ENCODE results near the gene RBM44.
"Not testable (repeated sequence)": the region's sequence is repeated elsewhere in the genome, so short reads cannot be mapped to it uniquely, and the experiment has no call there.

The RBM44 gene

DNA sequence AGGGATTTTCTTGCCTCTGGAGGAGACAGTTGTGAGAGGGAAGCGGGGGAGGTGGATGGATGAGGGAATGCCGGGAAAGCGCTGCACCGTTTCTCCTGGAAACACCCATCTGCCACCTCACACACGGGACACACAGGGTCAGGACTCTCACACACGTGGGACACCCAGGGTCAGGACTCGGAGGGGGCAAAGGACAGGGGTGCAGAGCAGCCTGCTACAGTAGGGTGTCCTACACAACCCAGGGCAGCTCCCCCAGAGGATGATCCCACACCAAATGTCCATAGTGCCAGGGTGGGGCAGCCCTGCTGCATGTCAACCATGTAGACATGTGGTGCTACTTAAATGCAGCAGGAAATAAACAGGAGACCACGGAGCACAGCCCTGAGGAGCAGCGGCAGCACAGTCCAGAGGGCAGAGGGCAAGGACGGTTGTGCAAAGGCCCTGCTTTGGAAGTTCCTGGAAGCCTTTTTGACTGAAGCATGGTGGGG, 65.9 kb downstream of the RBM44 start:
- no peak overlapping the region for H3K27ac ChIP-seq (ENCODE audit: insufficient read depth in 1 of 2, low read depth in 1 of 2, low read length in 2 of 2, poor library complexity in 1 of 2, severe bottlenecking in 2 of 2)
- no peaks in the 10 kb centered on the region for H3K36me3 ChIP-seq (ENCODE audit: control insufficient read depth in 4 of 4, insufficient read depth in 4 of 4, low read length in 3 of 4)
- no peaks in the 10 kb centered on the region for H3K9me3 ChIP-seq (ENCODE audit: control extremely low read depth in 1 of 5, control insufficient read depth in 4 of 5, insufficient read depth in 2 of 5, low read depth in 1 of 5, low read length in 4 of 5)
- DNase-seq = no peak
- CTCF ChIA-PET = interaction anchor here (1.1 to 1.2 kb wide), 2 partner anchors 59 to 106 kb away, joined by 3 read pairs; no protein-coding TSS in a partner anchor
- H3K4me1 ChIP-seq (ENCODE audit: control extremely low read depth in 1 of 4, control insufficient read depth in 4 of 4, insufficient read depth in 4 of 4, low read length in 3 of 4) = peaks cover 0 to 28% (median 18%) of the 10 kb centered on the region in 4 experiments
- peaks cover 0 to 11% (median 8%) of the 10 kb centered on the region in 5 experiments for H3K27me3 ChIP-seq (replicated peaks in 2 of 5; ENCODE audit: control insufficient read depth in 4 of 5, insufficient read depth in 5 of 5, low read length in 4 of 5)
- POLR2A ChIA-PET = no interaction called here
- WGBS (ENCODE audit: insufficient coverage) = 94% methylated on average over 5 of the region's 10 CpGs
- H3K4me3 ChIP-seq (ENCODE audit: control insufficient read depth in 1 of 7, extremely low read depth in 1 of 7, insufficient read depth in 4 of 7, low read depth in 2 of 7, low read length in 6 of 7) = no peak overlapping the region

DNA sequence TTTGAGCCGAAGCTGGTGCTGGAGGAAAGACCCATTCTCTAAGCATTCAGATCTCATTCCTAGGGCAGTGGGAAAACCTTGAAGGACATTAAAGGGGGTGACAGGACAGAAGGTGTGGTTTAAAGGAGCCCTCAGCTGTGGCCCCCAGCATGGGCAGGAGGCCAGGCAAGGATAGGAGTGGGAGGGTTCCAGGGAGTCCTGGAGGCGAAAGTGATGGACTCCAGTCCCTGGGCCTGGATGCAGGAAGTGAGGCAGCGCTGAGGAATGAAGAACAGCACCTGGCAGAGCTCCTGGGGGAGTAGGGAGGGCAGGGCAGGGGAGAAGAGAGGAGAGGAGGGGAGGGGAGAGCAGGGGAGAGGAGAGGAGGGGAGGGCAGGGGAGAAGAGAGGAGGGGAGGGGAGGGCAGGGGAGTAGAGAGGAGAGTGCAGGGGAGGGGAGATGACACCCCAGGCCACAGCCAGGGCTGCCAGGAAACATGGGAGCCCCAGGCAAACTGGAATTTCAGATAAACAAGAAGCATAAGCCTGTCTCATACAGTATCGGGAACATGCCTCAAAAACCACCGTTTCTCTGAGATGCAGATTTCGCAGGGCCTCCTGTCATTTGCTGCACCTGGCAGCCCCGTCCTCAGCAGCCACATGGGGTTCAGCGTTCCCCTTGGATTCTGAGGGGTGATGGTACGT, 66.5 kb downstream of the RBM44 start:
- Histone ChIP-seq H3K4me3 (ENCODE audit: control insufficient read depth in 1 of 7, extremely low read depth in 1 of 7, insufficient read depth in 4 of 7, low read depth in 2 of 7, low read length in 6 of 7) (no peak overlapping the region), H3K36me3 (ENCODE audit: control insufficient read depth in 4 of 4, insufficient read depth in 4 of 4, low read length in 3 of 4) (no peaks in the 10 kb centered on the region), H3K27me3 (replicated peaks in 2 of 5; ENCODE audit: control insufficient read depth in 4 of 5, insufficient read depth in 5 of 5, low read length in 4 of 5) (peaks cover 0 to 10% (median 7%) of the 10 kb centered on the region in 5 experiments), H3K27ac (ENCODE audit: insufficient read depth in 1 of 2, low read depth in 1 of 2, low read length in 2 of 2, poor library complexity in 1 of 2, severe bottlenecking in 2 of 2) (no peak overlapping the region), H3K9me3 (ENCODE audit: control extremely low read depth in 1 of 5, control insufficient read depth in 4 of 5, insufficient read depth in 2 of 5, low read depth in 1 of 5, low read length in 4 of 5) (no peaks in the 10 kb centered on the region), H3K4me1 (ENCODE audit: control extremely low read depth in 1 of 4, control insufficient read depth in 4 of 4, insufficient read depth in 4 of 4, low read length in 3 of 4) (peaks cover 0 to 24% (median 14%) of the 10 kb centered on the region in 4 experiments)
- 78% methylated on average over 8 of the region's 9 CpGs for WGBS (ENCODE audit: insufficient coverage)
- ChIA-PET POLR2A (no interaction called here), CTCF (interaction anchor here (1.1 kb wide), 1 partner anchor 106 kb away, joined by 3 read pairs; no protein-coding TSS in a partner anchor)
- no peak for DNase-seq

DNA sequence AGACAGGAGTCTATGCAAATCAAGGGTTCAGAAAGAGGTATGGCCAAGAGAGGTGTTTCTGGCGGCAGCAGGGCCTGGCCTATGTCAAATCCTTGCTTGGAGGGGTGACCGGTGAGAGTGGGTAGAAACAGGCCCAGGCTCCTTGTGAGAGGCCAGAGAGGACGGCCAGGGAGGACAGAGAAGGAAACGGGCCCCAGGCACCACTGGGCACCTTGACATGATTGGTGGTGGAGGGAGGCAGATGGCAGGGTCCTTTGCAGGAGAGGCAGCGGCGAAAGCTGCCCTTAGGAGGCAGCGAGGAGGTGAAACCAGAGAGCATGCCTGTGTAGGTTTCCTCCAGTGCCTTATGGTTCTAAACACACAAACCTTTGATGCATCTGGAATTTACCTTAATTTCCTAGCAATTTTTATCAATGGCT, 67.1 kb downstream of the RBM44 start:
- ChIA-PET POLR2A (no interaction called here), CTCF (interaction anchor here (1.1 kb wide), 1 partner anchor 105 kb away, joined by 3 read pairs; no protein-coding TSS in a partner anchor)
- no peak overlapping the region for H3K27ac ChIP-seq (ENCODE audit: insufficient read depth in 1 of 2, low read depth in 1 of 2, low read length in 2 of 2, poor library complexity in 1 of 2, severe bottlenecking in 2 of 2)
- no peak for DNase-seq
- H3K9me3 ChIP-seq (ENCODE audit: control extremely low read depth in 1 of 5, control insufficient read depth in 4 of 5, insufficient read depth in 2 of 5, low read depth in 1 of 5, low read length in 4 of 5) = no peaks in the 10 kb centered on the region
- H3K4me1 ChIP-seq (ENCODE audit: control extremely low read depth in 1 of 4, control insufficient read depth in 4 of 4, insufficient read depth in 4 of 4, low read length in 3 of 4) = peaks cover 0 to 19% (median 12%) of the 10 kb centered on the region in 4 experiments
- 89% methylated on average over 3 of the region's 7 CpGs for WGBS (ENCODE audit: insufficient coverage)
- peaks cover 0 to 5% (median 3%) of the 10 kb centered on the region in 5 experiments for H3K27me3 ChIP-seq (replicated peaks in 2 of 5; ENCODE audit: control insufficient read depth in 4 of 5, insufficient read depth in 5 of 5, low read length in 4 of 5)
- H3K36me3 ChIP-seq (ENCODE audit: control insufficient read depth in 4 of 4, insufficient read depth in 4 of 4, low read length in 3 of 4) = no peaks in the 10 kb centered on the region
- H3K4me3 ChIP-seq (ENCODE audit: control insufficient read depth in 1 of 7, extremely low read depth in 1 of 7, insufficient read depth in 4 of 7, low read depth in 2 of 7, low read length in 6 of 7) = no peak overlapping the region

DNA sequence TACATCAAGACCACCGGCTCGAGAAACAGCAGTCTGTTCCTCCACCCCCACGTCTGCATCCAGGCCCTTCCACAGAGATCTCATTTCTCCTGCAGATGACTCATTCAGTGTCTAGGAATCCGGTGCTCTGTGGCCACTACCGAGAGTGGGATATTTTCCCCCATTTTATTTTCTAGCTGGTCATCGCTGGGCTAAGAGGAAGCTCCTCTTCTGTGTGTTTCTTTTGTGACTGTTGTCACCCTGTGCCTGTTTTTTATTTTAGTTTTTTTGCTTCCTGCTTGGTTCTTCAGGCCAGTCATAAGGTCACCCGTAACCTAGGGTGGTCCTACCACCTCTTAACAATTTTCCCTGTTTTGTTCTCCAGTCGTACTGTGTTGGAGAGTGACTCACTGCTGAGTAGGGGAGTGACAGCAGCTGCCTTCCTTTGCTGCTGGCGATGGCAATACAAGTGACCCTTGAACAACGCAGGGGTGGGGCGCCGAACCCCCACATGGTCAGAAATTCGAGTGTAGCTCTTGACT, 67.6 kb downstream of the RBM44 start:
- Histone ChIP-seq H3K27ac (ENCODE audit: insufficient read depth in 1 of 2, low read depth in 1 of 2, low read length in 2 of 2, poor library complexity in 1 of 2, severe bottlenecking in 2 of 2) (no peak overlapping the region), H3K27me3 (replicated peaks in 2 of 5; ENCODE audit: control insufficient read depth in 4 of 5, insufficient read depth in 5 of 5, low read length in 4 of 5) (peaks cover 0 to 3% (median 0%) of the 10 kb centered on the region in 5 experiments), H3K36me3 (ENCODE audit: control insufficient read depth in 4 of 4, insufficient read depth in 4 of 4, low read length in 3 of 4) (no peaks in the 10 kb centered on the region), H3K9me3 (ENCODE audit: control extremely low read depth in 1 of 5, control insufficient read depth in 4 of 5, insufficient read depth in 2 of 5, low read depth in 1 of 5, low read length in 4 of 5) (no peaks in the 10 kb centered on the region), H3K4me3 (ENCODE audit: control insufficient read depth in 1 of 7, extremely low read depth in 1 of 7, insufficient read depth in 4 of 7, low read depth in 2 of 7, low read length in 6 of 7) (no peak overlapping the region), H3K4me1 (ENCODE audit: control extremely low read depth in 1 of 4, control insufficient read depth in 4 of 4, insufficient read depth in 4 of 4, low read length in 3 of 4) (peaks cover 0 to 21% (median 14%) of the 10 kb centered on the region in 4 experiments)
- 91% methylated on average over 11 of the region's 13 CpGs for WGBS (ENCODE audit: insufficient coverage)
- ChIA-PET CTCF (interaction anchor here (0.6 to 1.0 kb wide), 2 partner anchors 37 to 88 kb away, joined by 3 read pairs; no protein-coding TSS in a partner anchor), POLR2A (no interaction called here)
- DNase-seq = no peak

DNA sequence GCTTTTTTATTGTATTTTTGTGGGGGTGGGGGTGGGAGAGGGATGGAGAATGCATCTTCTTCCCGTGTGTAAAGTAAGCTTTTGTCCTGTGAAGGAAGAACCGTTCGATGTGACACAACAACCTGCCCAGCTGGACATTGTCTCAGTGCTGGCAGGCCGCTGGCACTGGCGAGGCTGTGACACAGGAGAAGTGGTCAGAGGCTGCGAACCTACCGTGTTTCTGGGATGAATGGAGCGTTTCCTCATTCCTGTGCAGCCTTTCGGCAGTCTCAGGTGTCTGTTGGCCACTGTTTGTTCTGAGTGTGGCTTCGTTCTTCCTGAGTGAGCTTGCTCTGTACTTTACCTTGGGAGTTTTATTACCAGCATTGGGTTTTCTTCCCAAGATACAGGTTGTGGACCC, 68.9 kb downstream of the RBM44 start:
- no peak overlapping the region for H3K4me3 ChIP-seq (ENCODE audit: control insufficient read depth in 1 of 7, extremely low read depth in 1 of 7, insufficient read depth in 4 of 7, low read depth in 2 of 7, low read length in 6 of 7)
- H3K4me1 ChIP-seq (ENCODE audit: control extremely low read depth in 1 of 4, control insufficient read depth in 4 of 4, insufficient read depth in 4 of 4, low read length in 3 of 4) = peaks cover 0 to 31% (median 19%) of the 10 kb centered on the region in 4 experiments
- DNase-seq = no peak
- H3K9me3 ChIP-seq (ENCODE audit: control extremely low read depth in 1 of 5, control insufficient read depth in 4 of 5, insufficient read depth in 2 of 5, low read depth in 1 of 5, low read length in 4 of 5) = no peaks in the 10 kb centered on the region
- WGBS (ENCODE audit: insufficient coverage) = 95% methylated on average over 9 of the region's 10 CpGs
- ChIA-PET POLR2A (no interaction called here), CTCF (interaction anchor here (0.6 to 0.8 kb wide), 2 partner anchors 9 to 177 kb away, joined by 3 to 4 read pairs; no protein-coding TSS in a partner anchor)
- peaks cover 0 to 3% (median 0%) of the 10 kb centered on the region in 5 experiments for H3K27me3 ChIP-seq (replicated peaks in 2 of 5; ENCODE audit: control insufficient read depth in 4 of 5, insufficient read depth in 5 of 5, low read length in 4 of 5)
- no peak overlapping the region for H3K27ac ChIP-seq (ENCODE audit: insufficient read depth in 1 of 2, low read depth in 1 of 2, low read length in 2 of 2, poor library complexity in 1 of 2, severe bottlenecking in 2 of 2)
- no peaks in the 10 kb centered on the region for H3K36me3 ChIP-seq (ENCODE audit: control insufficient read depth in 4 of 4, insufficient read depth in 4 of 4, low read length in 3 of 4)

DNA sequence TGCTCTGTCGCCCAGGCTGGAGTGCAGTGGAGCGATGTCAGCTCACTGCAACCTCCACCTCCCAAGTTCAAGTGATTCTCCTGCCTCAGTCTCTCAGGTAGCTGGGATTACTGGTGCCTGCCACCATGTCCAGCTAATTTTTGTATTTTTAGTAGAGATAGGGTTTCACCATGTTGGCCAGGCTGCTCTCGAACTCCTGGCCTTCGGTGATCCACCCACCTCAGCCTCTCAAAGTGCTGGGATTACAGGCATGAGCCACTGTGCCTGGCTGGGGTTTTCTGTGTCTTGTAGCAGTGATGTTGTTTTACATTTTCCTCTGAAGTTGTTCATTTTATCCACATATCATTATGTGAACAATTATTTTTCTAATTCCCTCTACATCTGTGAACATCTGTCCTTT, 69.5 kb downstream of the RBM44 start:
- WGBS (ENCODE audit: insufficient coverage) = 100% methylated on average over 2 of the region's 4 CpGs
- CTCF ChIA-PET = interaction anchor here (0.6 to 0.8 kb wide), 2 partner anchors 10 to 177 kb away, joined by 3 to 4 read pairs; no protein-coding TSS in a partner anchor
- H3K36me3 ChIP-seq (ENCODE audit: control insufficient read depth in 4 of 4, insufficient read depth in 4 of 4, low read length in 3 of 4); H3K27me3 ChIP-seq (replicated peaks in 2 of 5; ENCODE audit: control insufficient read depth in 4 of 5, insufficient read depth in 5 of 5, low read length in 4 of 5); H3K27ac ChIP-seq (ENCODE audit: insufficient read depth in 1 of 2, low read depth in 1 of 2, low read length in 2 of 2, poor library complexity in 1 of 2, severe bottlenecking in 2 of 2); DNase-seq; H3K9me3 ChIP-seq (ENCODE audit: control extremely low read depth in 1 of 5, control insufficient read depth in 4 of 5, insufficient read depth in 2 of 5, low read depth in 1 of 5, low read length in 4 of 5); POLR2A ChIA-PET; H3K4me3 ChIP-seq (ENCODE audit: control insufficient read depth in 1 of 7, extremely low read depth in 1 of 7, insufficient read depth in 4 of 7, low read depth in 2 of 7, low read length in 6 of 7): not testable (repeated sequence)
- H3K4me1 ChIP-seq (ENCODE audit: control extremely low read depth in 1 of 4, control insufficient read depth in 4 of 4, insufficient read depth in 4 of 4, low read length in 3 of 4) = peaks cover 0 to 34% (median 21%) of the 10 kb centered on the region in 4 experiments
